Esophagus muscularis mucosa (tissue), 4 donors: ENCODE data around the gene SLC49A3. TPM values are rescaled to one million over a fixed set of nuclear protein-coding genes. Genes with fewer than 3 reads are reported as not detected.

Source experiments
- DNase-seq: peaks from one replicate; pipeline ENCODE4 v3.0.0-alpha.2; 2017; ENCODE audit errors: extremely low spot score
- H3K27ac ChIP-seq, 4 donors: fragments of 200-600 bp; sonication (generic); replicated peaks in 1 of 4; 1 replicate in 3 of 4; 2 replicates in 1 of 4; pipeline ENCODE4 v1.5.1; 2016 to 2019; ENCODE audit warnings: mild to moderate bottlenecking in 1 of 4
- H3K27me3 ChIP-seq, 4 donors: fragments of 200-600 bp; sonication (generic); one replicate each; pipeline versions ENCODE4 v1.5.1 to v1.6.0; 2016 to 2019
- H3K36me3 ChIP-seq, 4 donors: fragments of 200-600 bp; sonication (generic); one replicate each; pipeline ENCODE4 v1.5.1; 2016 to 2019
- H3K4me1 ChIP-seq, 4 donors: fragments of 200-600 bp; sonication (generic); one replicate each; pipeline ENCODE4 v1.5.1; 2016 to 2019
- H3K4me3 ChIP-seq, 4 donors: fragments of 200-600 bp; sonication (generic); 1 replicate in 2 of 4; 2 replicates in 2 of 4; pipeline ENCODE4 v1.5.1; 2016 to 2019; ENCODE audit warnings: mild to moderate bottlenecking in 4 of 4, moderate library complexity in 1 of 4
- H3K9me3 ChIP-seq, 4 donors: fragments of 200-600 bp; sonication (generic); 1 replicate in 3 of 4; 2 replicates in 1 of 4; pipeline ENCODE4 v1.5.1; 2016 to 2019
- EP300 ChIP-seq: sonication (generic); formaldehyde crosslinking; IDR thresholded peaks from one replicate; pipeline ENCODE4 v1.6.1; 2017; ENCODE audit warnings: antibody characterized with exemption
- POLR2A ChIP-seq: fragments of 450-650 bp; IDR thresholded peaks from one replicate; pipeline ENCODE4 v1.6.1; 2017; ENCODE audit warnings: antibody characterized with exemption, moderate library complexity, mild to moderate bottlenecking, low read depth
- POLR2AphosphoS5 ChIP-seq, 2 donors: sonication (generic); formaldehyde crosslinking; IDR thresholded peaks; one replicate each; pipeline ENCODE4 v1.6.1; 2017; ENCODE audit warnings: antibody characterized with exemption in 2 of 2
- WGBS: methylation state at CpG from one replicate; pipeline ENCODE4 v1.1.5; 2018; 5-methylcytosine and 5-hydroxymethylcytosine counted together
- intact Hi-C: fragments of 100-400 bp; cut with DNase I; formaldehyde crosslinking; loops from one replicate; pipeline ENCODE4 v1.15.1; 2023
- total RNA-seq, 4 donors: library from RNA; depleted of rRNA; stranded (reverse); fragments of >200 nt; gene quantifications; one replicate each; pipeline versions ENCODE4 v1.1.0 to v1.2.1, GENCODE V29; 2016
- TF ChIP-seq, protein P1 (sequence below), 3 experiments: fragments of 200-600 bp in 2 of 3; fragments of 450-650 bp in 1 of 3; sonication (generic) in 2 of 3; IDR thresholded peaks; one replicate each; pipeline ENCODE4 v1.5.1; 2017 to 2019; ENCODE audit warnings: antibody characterized with exemption in 3 of 3, mild to moderate bottlenecking in 2 of 3, moderate library complexity in 1 of 3

The SLC49A3 gene
- total RNA-seq, 4 donors from 2014 or later: 5.5 to 9.4 (median 7.6) TPM

DNA sequence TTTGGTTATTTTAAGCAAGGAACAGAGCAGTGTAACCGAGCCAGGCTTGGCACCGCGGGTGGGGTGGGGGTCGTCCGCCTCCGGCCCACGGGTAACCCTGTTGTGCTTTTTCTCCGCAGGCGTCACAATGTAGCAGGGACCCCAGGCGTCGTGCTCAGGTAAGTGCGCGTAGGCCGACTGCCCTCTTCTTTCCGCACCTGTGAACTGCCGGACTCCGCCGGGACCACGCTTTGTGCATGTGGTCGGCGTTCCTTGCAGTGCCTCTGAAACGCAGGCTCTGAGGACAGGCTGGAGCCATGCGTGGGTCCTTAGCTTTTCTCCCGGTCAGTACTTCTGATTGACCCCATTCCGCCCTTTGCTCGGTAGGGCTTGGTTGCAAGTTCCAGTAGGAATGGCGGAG is 41.6 kb upstream of the SLC49A3 start:
- H3K4me1 ChIP-seq: peaks cover 0 to 21% (median 14%) of the 10 kb centered on the region in 4 donors
- H3K9me3 ChIP-seq: no peaks in the 10 kb centered on the region
- H3K36me3 ChIP-seq: peaks cover 38 to 52% (median 47%) of the 10 kb centered on the region in 4 donors
- DNase-seq: no peak
- intact Hi-C loops: no loop called here
- 96% methylated on average over 26 of the region's 27 CpGs for WGBS
- no peak overlapping the region for H3K4me3 ChIP-seq
- H3K27ac ChIP-seq: no peak overlapping the region
- TF ChIP-seq POLR2AphosphoS5 (IDR thresholded peaks at IDR 0.05) (no peak), POLR2A (no peak), EP300 (no peak)
- TF ChIP-seq, protein P1, sequence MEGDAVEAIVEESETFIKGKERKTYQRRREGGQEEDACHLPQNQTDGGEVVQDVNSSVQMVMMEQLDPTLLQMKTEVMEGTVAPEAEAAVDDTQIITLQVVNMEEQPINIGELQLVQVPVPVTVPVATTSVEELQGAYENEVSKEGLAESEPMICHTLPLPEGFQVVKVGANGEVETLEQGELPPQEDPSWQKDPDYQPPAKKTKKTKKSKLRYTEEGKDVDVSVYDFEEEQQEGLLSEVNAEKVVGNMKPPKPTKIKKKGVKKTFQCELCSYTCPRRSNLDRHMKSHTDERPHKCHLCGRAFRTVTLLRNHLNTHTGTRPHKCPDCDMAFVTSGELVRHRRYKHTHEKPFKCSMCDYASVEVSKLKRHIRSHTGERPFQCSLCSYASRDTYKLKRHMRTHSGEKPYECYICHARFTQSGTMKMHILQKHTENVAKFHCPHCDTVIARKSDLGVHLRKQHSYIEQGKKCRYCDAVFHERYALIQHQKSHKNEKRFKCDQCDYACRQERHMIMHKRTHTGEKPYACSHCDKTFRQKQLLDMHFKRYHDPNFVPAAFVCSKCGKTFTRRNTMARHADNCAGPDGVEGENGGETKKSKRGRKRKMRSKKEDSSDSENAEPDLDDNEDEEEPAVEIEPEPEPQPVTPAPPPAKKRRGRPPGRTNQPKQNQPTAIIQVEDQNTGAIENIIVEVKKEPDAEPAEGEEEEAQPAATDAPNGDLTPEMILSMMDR (IDR thresholded peaks at IDR 0.05): no peak
- no peaks in the 10 kb centered on the region for H3K27me3 ChIP-seq

- no peak for DNase-seq
- Histone ChIP-seq H3K9me3 (no peaks in the 10 kb centered on the region), H3K36me3 (peaks cover 29 to 43% (median 38%) of the 10 kb centered on the region in 4 donors), H3K27ac (no peak overlapping the region), H3K4me1 (peaks cover 0 to 21% (median 15%) of the 10 kb centered on the region in 4 donors), H3K4me3 (no peak overlapping the region), H3K27me3 (no peaks in the 10 kb centered on the region)
- intact Hi-C loops: no loop called here
- 80% methylated on average over 13 of the region's 20 CpGs for WGBS
- TF ChIP-seq POLR2A: no peak
- TF ChIP-seq, protein P1 (IDR thresholded peaks at IDR 0.05): no peak
- no peak for TF ChIP-seq POLR2AphosphoS5 (IDR thresholded peaks at IDR 0.05)
- TF ChIP-seq EP300: no peak
Observed at GRCh38 chr4:729336-730315, 40.7 kb upstream of the SLC49A3 start.

GRCh38 chr4:727576-727975 is 38.6 kb upstream of the SLC49A3 start:
- H3K9me3 ChIP-seq: no peaks in the 10 kb centered on the region
- 81% methylated on average over 6 of the region's 6 CpGs for WGBS
- H3K27ac ChIP-seq: no peak overlapping the region
- H3K27me3 ChIP-seq: no peaks in the 10 kb centered on the region
- no peak overlapping the region for H3K4me3 ChIP-seq
- no peak for DNase-seq
- intact Hi-C loops: no loop called here
- H3K4me1 ChIP-seq: peaks cover 0 to 21% (median 15%) of the 10 kb centered on the region in 4 donors
- TF ChIP-seq, protein P1 (IDR thresholded peaks at IDR 0.05): no peak
- peaks cover 11 to 38% (median 30%) of the 10 kb centered on the region in 4 donors for H3K36me3 ChIP-seq

- Histone ChIP-seq H3K36me3 (peaks cover 6 to 38% (median 27%) of the 10 kb centered on the region in 4 donors), H3K27ac (peak overlapping the region in 1 of 4 donors; percentile 47), H3K27me3 (no peaks in the 10 kb centered on the region), H3K4me3 (no peak overlapping the region), H3K4me1 (peaks cover 0 to 21% (median 16%) of the 10 kb centered on the region in 4 donors), H3K9me3 (no peaks in the 10 kb centered on the region)
- 83% methylated on average over 17 of the region's 17 CpGs for WGBS
- no peak for DNase-seq
- intact Hi-C loops: no loop called here
- TF ChIP-seq EP300 (no peak), POLR2AphosphoS5 (IDR thresholded peaks at IDR 0.05) (no peak), POLR2A (no peak)
- TF ChIP-seq, protein P1 (IDR thresholded peaks at IDR 0.05): no peak
Observed at GRCh38 chr4:726838-727237, 37.9 kb upstream of the SLC49A3 start.
